ENCODE results near the gene PSMD3.

Gene PSMD3

DNA sequence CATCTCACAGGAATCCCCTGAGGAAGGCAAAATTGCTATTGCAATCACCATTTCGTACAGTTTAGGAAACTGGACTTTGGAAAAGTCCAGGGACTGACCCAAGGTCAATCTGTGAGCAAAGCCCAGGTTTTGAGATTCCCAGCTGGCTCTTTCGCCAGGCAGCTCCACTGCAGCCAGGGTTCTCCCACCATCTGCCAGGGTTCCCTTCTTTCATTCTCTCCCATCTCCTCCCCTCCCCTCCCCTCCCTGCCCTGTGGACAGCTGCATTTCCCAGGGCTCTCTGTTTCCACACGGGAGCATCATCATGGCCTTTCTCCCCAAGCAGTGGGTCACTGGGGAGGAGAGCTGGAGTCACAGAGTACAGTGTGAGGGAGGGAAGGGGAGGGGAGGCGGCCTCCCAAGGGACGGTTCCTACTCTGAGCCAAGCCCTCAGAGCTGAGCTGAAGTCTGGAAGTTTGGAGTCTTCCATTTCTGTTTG lies 29.7 kb upstream of the PSMD3 start:
- no peak overlapping the region for H3K4me3 ChIP-seq (ENCODE audit: low read depth, low read length)
- TF ChIP-seq, protein P1, sequence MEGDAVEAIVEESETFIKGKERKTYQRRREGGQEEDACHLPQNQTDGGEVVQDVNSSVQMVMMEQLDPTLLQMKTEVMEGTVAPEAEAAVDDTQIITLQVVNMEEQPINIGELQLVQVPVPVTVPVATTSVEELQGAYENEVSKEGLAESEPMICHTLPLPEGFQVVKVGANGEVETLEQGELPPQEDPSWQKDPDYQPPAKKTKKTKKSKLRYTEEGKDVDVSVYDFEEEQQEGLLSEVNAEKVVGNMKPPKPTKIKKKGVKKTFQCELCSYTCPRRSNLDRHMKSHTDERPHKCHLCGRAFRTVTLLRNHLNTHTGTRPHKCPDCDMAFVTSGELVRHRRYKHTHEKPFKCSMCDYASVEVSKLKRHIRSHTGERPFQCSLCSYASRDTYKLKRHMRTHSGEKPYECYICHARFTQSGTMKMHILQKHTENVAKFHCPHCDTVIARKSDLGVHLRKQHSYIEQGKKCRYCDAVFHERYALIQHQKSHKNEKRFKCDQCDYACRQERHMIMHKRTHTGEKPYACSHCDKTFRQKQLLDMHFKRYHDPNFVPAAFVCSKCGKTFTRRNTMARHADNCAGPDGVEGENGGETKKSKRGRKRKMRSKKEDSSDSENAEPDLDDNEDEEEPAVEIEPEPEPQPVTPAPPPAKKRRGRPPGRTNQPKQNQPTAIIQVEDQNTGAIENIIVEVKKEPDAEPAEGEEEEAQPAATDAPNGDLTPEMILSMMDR (IDR thresholded peaks at IDR 0.05; ENCODE audit: control insufficient read depth, extremely low read depth, insufficient read depth) = no peak
- no peak for DNase-seq (ENCODE audit: low read depth)

DNA sequence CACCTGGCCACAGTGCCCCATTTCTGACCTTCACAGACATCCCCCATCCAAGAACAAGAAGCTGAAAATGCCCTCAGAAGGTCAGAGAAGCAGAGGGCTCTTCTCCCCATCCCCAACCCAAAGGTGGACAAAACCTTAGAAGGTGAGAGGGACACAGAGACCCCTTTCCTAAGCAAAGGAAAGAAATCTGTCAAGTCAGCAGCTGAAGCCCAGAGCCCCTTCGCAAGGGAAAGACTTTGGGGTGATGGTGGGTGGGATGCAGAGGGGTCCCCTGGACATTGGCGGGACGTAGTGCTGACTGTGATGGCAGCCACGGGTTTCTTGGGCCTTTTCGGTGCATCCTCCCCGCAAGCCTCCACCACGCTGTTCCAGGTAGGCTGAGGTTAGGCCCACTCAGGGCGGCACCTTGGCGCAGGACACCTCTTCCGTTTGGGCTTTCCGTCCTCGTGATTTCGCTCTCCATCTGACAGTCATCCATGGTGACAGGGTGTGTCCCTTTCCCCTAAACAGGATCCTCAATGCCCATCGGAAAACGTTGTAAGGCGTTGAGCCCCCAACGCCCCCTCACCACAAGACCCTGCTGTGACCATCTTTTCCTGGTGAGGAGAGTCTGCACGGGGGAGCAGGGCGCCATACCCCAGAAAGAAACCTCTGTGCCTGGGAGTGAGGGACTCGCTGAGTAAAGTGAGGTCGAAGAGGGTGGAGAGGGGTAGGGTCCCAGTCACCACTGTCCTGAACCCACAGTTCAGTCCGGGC lies 28.5 kb upstream of the PSMD3 start:
- DNase-seq (ENCODE audit: low read depth) = no peak
- TF ChIP-seq, protein P1 (IDR thresholded peaks at IDR 0.05; ENCODE audit: control insufficient read depth, extremely low read depth, insufficient read depth) = no peak
- H3K4me3 ChIP-seq (ENCODE audit: low read depth, low read length) = peak overlapping the region; percentile 48

DNA sequence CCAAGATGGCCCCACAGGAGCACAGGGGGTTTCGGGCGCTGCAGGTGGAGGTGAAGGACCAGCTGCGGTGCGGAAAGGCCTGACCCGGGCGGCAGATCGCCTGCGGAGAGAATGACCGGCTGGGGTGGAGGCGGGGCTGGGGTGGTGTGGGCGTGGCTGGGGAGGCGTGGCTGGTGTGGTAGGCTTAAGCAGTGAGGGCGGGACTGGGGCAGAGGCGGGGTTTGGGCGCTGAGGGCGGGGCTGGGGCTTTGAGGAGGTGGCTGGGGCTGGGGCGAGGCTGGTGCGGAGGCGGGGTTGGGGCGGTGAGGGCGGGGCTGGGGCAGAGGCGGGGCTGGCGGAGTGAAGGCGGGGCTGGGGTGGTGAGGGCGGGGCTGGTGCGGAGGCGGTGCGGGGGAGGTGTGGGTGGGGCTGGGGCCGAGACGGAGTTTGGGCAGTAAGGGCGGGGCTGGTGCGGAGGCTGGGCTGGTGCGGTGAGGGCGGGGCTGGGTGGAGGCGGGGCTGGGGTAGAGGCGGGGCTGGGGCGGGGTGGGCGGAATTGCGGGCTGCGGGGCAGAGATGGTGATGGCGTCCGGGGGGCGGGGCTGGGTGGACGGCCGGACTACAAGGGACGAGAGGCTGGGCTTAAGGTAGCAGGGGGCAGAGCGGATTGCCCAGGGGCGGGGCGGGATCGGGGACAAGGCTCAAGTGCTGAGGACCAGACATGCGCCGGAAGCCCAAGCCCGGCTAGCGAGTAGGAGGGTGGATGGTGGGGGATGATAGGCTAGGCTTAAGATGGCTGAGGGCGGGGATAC lies 27.7 kb upstream of the PSMD3 start:
- DNase-seq (ENCODE audit: low read depth) = peak; percentile 78
- TF ChIP-seq, protein P1 (IDR thresholded peaks at IDR 0.05; ENCODE audit: control insufficient read depth, extremely low read depth, insufficient read depth) = no peak
- H3K4me3 ChIP-seq (ENCODE audit: low read depth, low read length) = peak overlapping the region; percentile 48

DNA sequence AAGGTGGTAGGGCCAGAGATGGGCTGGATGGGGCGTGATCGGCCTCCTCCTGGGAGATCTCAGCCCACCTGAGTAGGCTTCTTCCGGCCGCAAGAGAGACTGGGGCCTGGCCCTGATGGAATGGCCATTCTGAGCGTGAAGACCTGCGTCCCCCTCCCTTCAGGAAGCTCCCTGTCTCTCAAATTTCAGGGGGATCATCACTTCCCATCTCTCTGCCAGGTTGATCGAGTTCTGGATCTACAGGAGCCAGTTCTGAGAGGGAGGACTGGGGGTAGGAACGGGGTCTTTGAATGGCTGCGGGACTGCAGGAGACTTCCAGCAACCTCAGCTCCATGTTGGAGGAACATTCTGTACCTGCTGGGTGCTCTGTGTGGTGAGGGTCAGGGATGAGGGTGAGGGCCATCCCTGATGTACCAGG lies 27.1 kb upstream of the PSMD3 start:
- H3K4me3 ChIP-seq (ENCODE audit: low read depth, low read length) = peak overlapping the region; percentile 41
- no peak for DNase-seq (ENCODE audit: low read depth)
- TF ChIP-seq, protein P1 (IDR thresholded peaks at IDR 0.05; ENCODE audit: control insufficient read depth, extremely low read depth, insufficient read depth) = no peak

DNA sequence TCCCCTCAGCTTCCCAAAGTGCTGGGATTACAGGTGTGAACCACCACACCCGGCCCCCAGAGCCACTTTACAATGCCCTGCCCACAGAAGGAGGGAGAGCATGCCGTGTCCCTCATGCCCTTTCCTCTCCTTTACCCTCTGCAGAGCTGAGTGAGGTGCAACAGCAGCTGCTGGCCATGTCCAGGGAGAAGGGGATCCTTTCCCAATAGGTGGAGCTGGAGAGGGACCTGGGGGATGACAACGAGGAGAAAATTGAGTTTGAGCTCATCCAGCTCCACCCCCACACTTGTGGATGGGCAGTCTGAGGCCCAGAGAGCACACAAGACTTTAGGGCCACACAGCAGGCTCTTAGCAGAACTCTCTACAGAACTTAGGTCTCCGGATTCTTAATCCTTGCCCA lies 25.7 kb upstream of the PSMD3 start:
- no peak overlapping the region for H3K4me3 ChIP-seq (ENCODE audit: low read depth, low read length)
- TF ChIP-seq, protein P1 (IDR thresholded peaks at IDR 0.05; ENCODE audit: control insufficient read depth, extremely low read depth, insufficient read depth) = no peak
- DNase-seq (ENCODE audit: low read depth) = no peak

DNA sequence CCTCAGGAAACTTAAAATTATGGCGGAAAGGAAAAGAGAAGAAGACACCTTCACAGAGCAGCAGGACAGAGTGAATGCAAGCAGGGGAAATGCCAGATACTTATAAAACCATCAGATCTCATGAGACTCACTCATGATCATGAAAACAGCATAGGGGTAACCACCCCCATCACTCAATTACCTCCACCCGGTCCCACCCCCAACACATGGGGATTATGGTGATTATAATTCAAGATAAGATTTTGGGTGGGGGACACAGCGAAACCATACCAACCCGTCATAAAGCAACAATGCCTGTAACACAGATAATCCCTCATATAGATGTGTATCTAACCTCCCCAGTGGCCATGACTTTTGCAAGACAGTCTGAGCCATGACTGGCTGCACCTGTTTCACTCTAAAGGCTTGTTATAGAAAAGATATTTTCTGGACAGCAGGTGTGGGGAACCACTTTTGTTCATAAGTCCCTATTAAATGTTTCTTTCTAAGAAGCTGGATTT lies 24.8 kb upstream of the PSMD3 start:
- no peak for DNase-seq (ENCODE audit: low read depth)
- TF ChIP-seq, protein P1 (IDR thresholded peaks at IDR 0.05; ENCODE audit: control insufficient read depth, extremely low read depth, insufficient read depth) = no peak
- H3K4me3 ChIP-seq (ENCODE audit: low read depth, low read length) = no peak overlapping the region

All from LNCaP clone FGC (cell line).